GM23248 (cell line): ENCODE measurements around the gene FAM110C.

Experiments used
- EZH2 ChIP-seq: fragments of 200-600 bp; sonication (generic); IDR thresholded peaks from 2 replicates; pipeline ENCODE4 v1.6.1; 2018; ENCODE audit warnings: antibody characterized with exemption, mild to moderate bottlenecking; ENCODE audit not compliant: insufficient read depth, poor library complexity, severe bottlenecking
- EZH2phosphoT487 ChIP-seq: fragments of 200-600 bp; sonication (generic); IDR thresholded peaks from 2 replicates; pipeline ENCODE4 v1.6.1; 2018; ENCODE audit warnings: antibody characterized with exemption, moderate library complexity, mild to moderate bottlenecking, low read depth; ENCODE audit not compliant: insufficient read depth

DNA sequence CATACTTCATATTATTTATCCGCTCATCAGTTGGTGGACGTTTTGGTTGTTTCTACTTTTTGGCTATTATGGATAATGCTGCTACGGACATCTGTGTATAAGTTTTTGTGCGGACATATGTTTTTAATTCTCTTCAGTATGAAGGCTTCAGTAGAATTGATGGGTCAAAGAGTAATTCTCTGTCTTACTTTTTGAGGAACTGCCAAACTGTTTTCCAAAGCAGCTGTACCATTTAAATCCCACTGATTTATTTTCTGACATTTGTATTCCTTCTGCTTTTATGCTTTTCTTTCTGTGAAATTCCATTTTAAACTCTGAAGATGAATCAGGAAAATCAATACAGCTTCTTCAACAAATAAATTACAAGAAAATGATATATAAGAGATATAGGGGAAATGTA is 20.8 kb downstream of the FAM110C start:
- no peak for TF ChIP-seq EZH2phosphoT487
- TF ChIP-seq EZH2, result no peak
